Dedifferentiated amniotic fluid mesenchymal stem cell (primary cell): Measurements from ENCODE around the gene VGLL4.
"Not testable (repeated sequence)": the region's sequence is repeated elsewhere in the genome, so short reads cannot be mapped to it uniquely, and the experiment has no call there.

Experiments used
- DNase-seq: peaks from one replicate; pipeline ENCODE4 v3.0.0-alpha.2; 2016; ENCODE audit errors: extremely low spot score

Gene VGLL4

GRCh38 chr3:11587766-11588165 lies 55.9 kb downstream of the VGLL4 start:
- no peak for DNase-seq

DNA sequence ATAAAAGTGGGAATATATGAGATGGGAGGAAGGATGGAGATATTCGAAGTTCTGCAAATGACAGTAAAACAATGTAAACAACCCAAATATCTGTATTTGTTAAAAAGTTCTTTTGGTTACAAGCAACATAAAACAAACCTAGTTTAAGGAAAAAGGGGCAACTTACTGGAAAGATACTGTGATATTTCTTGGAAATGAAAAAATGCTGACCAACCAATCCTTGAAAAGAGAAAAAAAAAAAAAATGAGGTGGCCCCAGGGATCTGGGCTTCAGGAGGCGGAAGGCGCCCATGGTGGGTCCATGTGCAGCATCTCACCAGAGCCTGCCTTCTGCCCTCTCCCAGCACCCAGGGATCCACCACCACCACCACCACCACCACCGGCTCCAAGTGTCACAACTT lies 59.1 kb downstream of the VGLL4 start:
- no peak for DNase-seq

DNA sequence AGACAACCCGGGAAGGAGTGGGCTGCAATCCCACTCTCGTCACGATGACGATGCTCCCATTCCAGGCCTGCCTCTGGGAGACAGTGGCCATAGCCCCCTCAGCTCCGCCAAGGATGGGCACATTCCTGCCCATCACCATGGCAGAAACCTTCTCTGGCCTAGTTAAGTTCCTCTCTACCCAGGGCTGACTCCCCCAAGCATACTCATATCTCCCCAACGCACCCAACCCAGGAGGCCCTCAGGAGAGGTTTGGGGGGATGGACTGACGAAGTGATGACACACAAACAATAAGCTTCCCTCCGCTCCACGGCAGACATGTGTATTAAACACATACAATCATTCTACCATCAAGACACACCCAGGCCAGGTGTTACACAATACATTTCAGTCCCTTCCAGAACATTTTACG lies 60.1 kb downstream of the VGLL4 start:
- DNase-seq: no peak

DNA sequence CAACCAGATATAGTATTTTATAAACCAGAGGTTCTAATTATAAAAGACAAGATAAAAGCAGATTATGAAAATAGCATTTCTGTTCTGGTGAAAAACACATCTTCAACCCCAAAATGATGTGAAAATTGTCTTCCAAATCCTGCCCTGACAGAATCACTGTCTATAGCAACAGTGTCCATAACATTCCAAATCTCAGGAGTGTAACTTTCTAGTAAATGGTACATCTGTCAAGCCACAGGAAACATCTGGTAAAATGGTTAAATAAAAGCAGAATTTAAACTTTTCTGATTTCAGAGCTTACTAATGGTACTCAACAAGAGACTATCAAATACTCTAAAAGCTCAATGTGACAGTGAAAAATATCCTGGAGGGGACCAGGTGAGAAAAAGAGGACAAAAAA lies 60.5 kb downstream of the VGLL4 start:
- DNase-seq: no peak

- DNase-seq: peak; percentile 81
Observed at GRCh38 chr3:11582191-11582968, 61.3 kb downstream of the VGLL4 start.

DNA sequence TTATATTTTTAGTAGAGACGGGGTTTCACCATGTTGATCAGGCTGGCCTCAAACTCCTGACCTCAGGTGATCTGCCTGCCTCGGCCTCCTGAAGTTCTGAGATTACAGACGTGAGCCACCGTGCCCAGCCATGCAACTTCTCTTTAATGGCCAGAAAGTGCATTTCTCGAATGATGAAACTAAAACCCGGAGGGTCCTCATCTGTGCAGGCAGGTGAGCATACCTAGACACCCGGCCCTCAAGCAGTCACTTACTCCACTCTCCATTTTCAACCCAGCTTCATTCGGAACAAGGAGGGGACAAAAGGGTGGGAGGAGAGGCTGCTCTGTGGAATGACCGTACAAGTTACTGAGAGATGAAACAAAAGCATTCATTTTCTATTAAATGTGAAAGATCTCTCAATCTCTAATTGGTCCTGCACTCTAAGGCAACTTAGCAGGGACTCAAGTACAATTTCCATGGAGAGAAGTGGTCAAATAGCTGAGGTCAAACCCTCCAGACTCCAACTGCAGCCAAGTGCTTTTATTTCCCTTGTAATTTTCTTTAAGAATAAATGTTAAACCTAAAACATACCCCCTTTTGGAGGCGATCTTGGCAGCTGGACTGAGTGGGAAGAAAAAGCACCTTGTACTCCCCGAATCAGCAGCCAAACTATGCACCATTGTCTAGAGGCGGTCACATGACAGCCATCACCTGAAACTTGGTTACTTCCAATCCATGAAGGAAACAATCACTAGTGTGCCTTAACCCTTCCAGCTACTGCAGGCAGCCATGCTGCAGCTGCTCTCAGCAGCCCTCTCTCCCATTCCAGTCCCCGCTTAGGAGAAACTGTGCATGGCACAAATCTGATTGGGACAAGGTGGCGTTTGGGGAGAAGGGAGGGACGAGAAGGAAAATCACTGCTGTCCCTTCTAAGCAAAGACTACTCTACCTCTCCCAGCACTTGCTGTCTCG lies 62.2 kb downstream of the VGLL4 start:
- DNase-seq: no peak

GRCh38 chr3:11580645-11581044 lies 63.1 kb downstream of the VGLL4 start:
- no peak for DNase-seq

- DNase-seq: no peak
Observed at GRCh38 chr3:11578169-11578568, 65.5 kb downstream of the VGLL4 start.

- DNase-seq: no peak
Observed at GRCh38 chr3:11576453-11576852, 67.3 kb downstream of the VGLL4 start.

DNA sequence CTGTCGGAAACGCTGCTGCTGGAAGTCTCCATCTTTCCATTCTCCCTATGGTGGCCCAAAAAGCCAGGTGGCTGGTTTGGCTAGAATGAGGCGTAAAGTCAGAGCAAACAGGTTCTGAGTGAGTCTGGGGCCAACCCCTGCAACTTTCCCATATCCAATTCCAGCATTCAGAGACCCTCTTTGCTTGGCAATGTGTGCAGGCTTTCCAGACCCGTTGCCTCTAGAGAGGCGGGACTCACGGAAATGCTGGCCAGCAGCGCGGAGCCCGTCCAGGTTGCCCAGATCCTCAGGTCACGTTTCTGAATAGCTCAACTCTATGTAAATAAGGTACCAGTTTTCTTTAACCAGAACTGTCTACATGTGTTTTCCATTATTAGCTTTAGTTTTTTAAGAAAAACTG lies 68.0 kb downstream of the VGLL4 start:
- DNase-seq: no peak

GRCh38 chr3:11574981-11575669 lies 68.6 kb downstream of the VGLL4 start:
- DNase-seq: no peak

DNA sequence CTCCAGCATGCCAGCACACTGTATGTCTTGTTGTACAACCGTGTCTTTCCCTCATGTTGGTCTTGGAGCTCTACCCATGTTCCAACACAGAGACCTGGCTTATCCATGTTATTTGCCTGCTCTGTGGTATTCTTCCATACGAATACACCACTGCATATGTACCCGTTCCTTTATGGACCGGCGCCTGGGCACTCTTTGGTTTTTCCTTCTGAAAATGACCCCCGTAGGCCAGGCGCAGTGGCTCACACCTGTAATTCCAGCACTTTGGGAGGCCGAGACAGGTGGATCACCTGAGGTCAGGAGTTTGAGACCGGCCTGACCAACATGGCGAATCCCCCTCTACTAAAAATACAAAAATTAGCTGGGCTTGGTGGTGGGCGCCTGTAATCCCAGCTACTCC lies 71.1 kb downstream of the VGLL4 start:
- DNase-seq: not testable (repeated sequence)

DNA sequence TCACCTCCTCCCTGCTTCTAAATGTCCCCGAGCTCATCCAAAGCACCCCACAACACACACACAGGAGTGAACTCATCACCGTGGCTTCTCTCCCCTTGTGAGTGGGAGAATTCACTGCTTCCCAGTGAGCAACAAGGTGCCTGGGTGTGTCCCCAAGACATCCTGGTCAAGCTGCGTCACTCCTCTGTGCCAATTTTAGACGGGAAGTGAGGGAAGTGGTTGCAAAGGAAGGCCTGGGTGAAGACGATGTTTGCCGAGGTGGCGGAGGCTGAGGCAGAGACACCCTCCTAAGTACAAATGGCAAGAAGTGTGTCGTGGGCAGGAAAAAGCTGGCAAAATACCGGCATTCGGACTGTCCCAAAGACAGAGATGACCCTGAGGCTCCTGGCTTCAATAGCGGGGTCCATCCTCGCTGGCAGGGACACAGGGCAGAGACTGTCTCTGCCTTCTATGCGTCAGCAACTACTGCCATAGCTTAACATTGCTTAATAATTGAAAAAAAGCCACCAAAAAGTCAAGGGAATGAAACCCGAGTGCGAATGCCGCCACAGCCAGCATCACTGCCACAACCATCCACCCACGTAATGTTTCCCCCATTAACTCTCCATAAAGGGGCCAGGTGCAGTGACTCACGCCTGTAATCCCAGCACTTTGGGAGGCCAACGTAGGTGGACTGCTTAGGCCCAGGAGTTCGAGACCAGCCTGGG lies 72.8 kb downstream of the VGLL4 start:
- DNase-seq: no peak

DNA sequence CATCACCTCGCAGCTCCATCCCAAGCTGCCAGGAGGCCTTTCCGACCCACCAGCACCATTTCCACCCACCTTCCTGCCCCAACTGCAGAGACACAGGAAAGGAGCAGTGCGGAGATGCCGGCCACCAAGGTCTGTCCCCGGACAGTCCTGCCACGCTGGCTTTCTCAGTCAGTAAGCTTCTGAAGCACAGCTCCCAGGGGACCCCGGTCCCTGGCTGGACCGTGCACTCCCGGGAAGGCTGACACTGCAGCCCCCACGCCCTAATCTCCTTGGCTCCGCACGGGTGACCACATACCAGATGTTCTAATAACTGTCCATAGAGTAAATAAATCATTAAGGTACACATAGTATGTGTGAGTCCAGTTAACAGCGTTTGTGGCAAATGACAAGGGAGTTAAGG lies 73.5 kb downstream of the VGLL4 start:
- no peak for DNase-seq

GRCh38 chr3:11569156-11569741 lies 74.5 kb downstream of the VGLL4 start:
- DNase-seq: no peak

GRCh38 chr3:11568503-11569155 lies 75.1 kb downstream of the VGLL4 start:
- peak; percentile 91 for DNase-seq

DNA sequence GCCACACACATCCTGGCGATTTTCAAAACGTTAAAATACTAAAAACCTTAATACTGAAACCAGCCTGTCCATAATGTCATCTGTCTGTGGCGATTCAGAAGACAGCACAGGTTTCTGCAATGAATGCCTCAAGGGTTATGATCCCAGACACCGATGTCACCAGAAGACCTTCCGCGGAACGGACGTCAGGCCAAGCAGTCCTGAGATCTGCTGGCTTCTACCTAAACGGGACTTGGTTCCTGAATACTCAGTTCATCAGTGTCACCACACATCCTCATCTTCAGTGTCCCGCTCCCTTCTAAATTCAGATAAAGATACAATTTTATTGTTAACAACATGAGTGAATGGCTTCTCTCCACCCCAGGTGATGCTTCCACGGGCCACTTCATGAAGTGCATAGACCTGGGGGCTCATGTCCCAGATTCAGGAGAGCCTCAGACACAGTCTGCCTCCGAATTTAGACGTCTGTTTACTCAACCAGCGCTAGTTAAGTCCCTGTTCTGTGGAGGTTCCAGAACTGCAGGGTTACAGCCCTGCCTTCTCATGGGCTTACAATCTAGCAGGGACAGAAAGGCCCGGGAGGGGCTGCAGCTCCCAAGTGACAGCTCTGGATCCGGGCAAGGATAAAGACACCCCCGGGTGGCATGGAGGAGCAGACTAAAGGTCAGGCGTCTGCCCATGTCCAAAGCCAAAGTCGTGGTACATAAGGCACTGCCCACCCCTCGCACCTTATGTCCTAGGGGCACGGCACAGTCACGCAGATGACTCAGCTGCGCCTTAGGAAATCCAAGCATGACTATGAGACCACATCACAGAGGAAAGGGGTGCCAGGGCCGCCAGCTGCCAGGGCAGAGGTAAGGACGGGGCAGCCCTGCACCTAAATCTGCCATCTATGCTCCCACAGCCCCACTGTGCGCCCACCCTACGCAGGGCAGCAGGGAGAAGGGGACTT lies 75.9 kb downstream of the VGLL4 start:
- peak; percentile 68 for DNase-seq

GRCh38 chr3:11566916-11567315 lies 76.8 kb downstream of the VGLL4 start:
- DNase-seq: no peak

DNA sequence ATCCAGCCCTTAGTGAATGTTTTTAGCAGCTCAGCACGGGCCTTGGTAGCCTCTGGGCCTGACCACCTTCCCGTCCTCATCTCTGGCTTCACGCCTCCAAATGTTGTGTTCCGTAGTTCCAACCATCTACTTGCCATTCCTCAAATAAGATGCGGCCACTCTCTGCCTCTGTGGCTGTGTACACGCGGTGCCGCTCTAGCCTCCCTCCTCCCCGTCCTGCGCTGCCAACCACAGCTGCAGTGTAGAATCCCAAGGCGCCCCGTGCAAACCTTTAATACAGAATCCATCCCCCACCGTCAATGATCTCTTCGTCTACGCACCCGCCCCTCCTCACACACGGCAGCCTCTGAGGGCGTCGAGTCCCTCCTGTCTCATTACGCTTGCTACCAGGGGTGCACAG lies 77.2 kb downstream of the VGLL4 start:
- DNase-seq: no peak

DNA sequence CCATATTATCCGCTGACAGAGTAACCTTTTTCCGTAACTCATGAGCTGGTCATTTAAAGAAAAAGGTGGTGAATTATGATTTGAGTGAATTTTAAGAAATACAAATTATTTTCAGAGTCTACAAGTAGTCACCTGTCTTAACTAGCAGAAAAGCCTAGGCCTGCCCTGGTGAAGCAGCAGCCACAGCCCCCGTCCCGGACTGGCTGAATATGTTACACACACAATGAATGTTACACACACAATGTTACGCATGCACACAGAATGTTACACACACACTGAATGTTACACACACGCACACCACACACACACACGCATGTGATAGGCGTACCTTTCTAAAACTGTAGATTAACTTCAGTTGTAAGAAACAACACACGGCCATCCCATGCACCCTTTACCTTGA lies 77.8 kb downstream of the VGLL4 start:
- no peak for DNase-seq
